ENCODE measurements around the gene SULT1A2. TPM values are rescaled to one million over a fixed set of nuclear protein-coding genes. Genes with fewer than 3 reads are reported as not detected.

Gene SULT1A2
- total and polyA plus RNA-seq, 2 of the 8 experiments (the other 6 are each of a cell fraction or from before 2014, with no cell fraction given) = 0.29 to 0.35 TPM

GRCh38 chr16:28569021-28569420 lies 27.8 kb downstream of the SULT1A2 start:
- Histone ChIP-seq H2BK12ac (ENCODE audit: low read depth, low read length) (no peak overlapping the region), H3K18ac (ENCODE audit: extremely low read depth, low read length) (no peak overlapping the region), H4K8ac (ENCODE audit: extremely low read depth, insufficient read depth, low read length) (no peak overlapping the region), H3K9ac (replicated peaks in 1 of 4; ENCODE audit: extremely low read depth in 1 of 4, low read depth in 3 of 4, low read length in 3 of 4) (no peak overlapping the region), H3K9me3 (ENCODE audit: insufficient read depth in 2 of 2, low read depth in 1 of 2, low read length in 1 of 2) (peaks cover 7 to 9% of the 10 kb centered on the region in 2 experiments), H2BK120ac (replicated peaks; ENCODE audit: low read depth, low read length) (no peak overlapping the region), H3K4ac (replicated peaks; ENCODE audit: insufficient read length, low read depth, low read length) (no peak overlapping the region), H2AK5ac (ENCODE audit: low read depth, low read length) (no peak overlapping the region), H3K4me3 (ENCODE audit: extremely low read depth in 1 of 4, insufficient read depth in 2 of 4, low read depth in 3 of 4, low read length in 4 of 4) (no peak overlapping the region), H3K27me3 (replicated peaks in 1 of 4; ENCODE audit: control insufficient read depth in 3 of 4, extremely low read depth in 1 of 4, insufficient read depth in 3 of 4, low read length in 3 of 4) (no peaks in the 10 kb centered on the region; a peak in 1 of 7 replicates), H3K4me1 (replicated peaks in 1 of 4; ENCODE audit: control insufficient read depth in 3 of 4, insufficient read depth in 4 of 4, low read length in 3 of 4) (peaks cover 2 to 10% (median 3%) of the 10 kb centered on the region in 4 experiments; a peak in 6 of 7 replicates), H3K79me2 (ENCODE audit: control insufficient read depth in 1 of 2, insufficient read depth in 2 of 2, low read length in 2 of 2) (no peaks in the 10 kb centered on the region; a peak in 1 of 4 replicates), H4K91ac (replicated peaks; ENCODE audit: insufficient read length, low read length) (no peak overlapping the region), H2AFZ (ENCODE audit: low read length) (no peak overlapping the region), H3K4me2 (ENCODE audit: insufficient read depth in 1 of 2, low read depth in 2 of 2, low read length in 2 of 2) (no peak overlapping the region), H4K20me1 (replicated peaks in 1 of 2; ENCODE audit: control insufficient read depth in 1 of 2, insufficient read depth in 2 of 2, low read length in 2 of 2) (no peaks in the 10 kb centered on the region), H4K5ac (ENCODE audit: insufficient read length, low read depth, low read length) (no peak overlapping the region), H3K23me2 (ENCODE audit: low read depth, low read length) (no peaks in the 10 kb centered on the region), H3K56ac (replicated peaks; ENCODE audit: insufficient read length, low read depth, low read length) (no peak overlapping the region), H3K23ac (ENCODE audit: insufficient read length) (no peak overlapping the region), H3K79me1 (ENCODE audit: low read depth, low read length) (peaks cover 2% of the 10 kb centered on the region; the same call in 1 of the 2 replicates), H2BK15ac (ENCODE audit: low read length) (no peak overlapping the region), H2BK5ac (ENCODE audit: low read depth, low read length) (no peak overlapping the region), H3K14ac (ENCODE audit: insufficient read length) (no peak overlapping the region), H3K27ac (ENCODE audit: low read depth, low read length) (no peak overlapping the region), H2BK20ac (ENCODE audit: low read length) (no peak overlapping the region), H3K36me3 (ENCODE audit: control insufficient read depth in 2 of 4, insufficient read depth in 4 of 4, low read length in 3 of 4) (peaks cover 0 to 3% (median 0%) of the 10 kb centered on the region in 4 experiments; a peak in 1 of 8 replicates)
- WGBS, 2 experiments (ENCODE audit: extremely low coverage in 1 of 2, insufficient coverage in 1 of 2, insufficient read length in 1 of 2, insufficient replicate concordance in 2 of 2, low coverage in 1 of 2, low lambda C conversion rate in 2 of 2, missing lambda C conversion rate in 1 of 2) = 89% methylated on average over 5 of the region's 5 CpGs; no CpG with 5 or more reads in 1 of the 2 experiments
- ChIA-PET CTCF (ENCODE audit: partially characterized antibody) (interaction anchor here (1.3 to 1.5 kb wide), 3 partner anchors 10 to 48 kb away, joined by 3 read pairs; no protein-coding TSS in a partner anchor), POLR2A (ENCODE audit: partially characterized antibody) (no interaction called here)
- no peak for FAIRE-seq
- no peak for DNase-seq (ENCODE audit: low read depth in 1 of 2, low spot score in 2 of 2)
- TF ChIP-seq POLR2A (IDR thresholded peaks at IDR 0.05; ENCODE audit: control extremely low read depth in 1 of 2, low read depth in 2 of 2, low read length in 2 of 2) (no peak), KDM5A (IDR thresholded peaks at IDR 0.05; ENCODE audit: low read length) (no peak), POLR2AphosphoS5 (IDR thresholded peaks at IDR 0.05; ENCODE audit: low read depth, low read length) (no peak), RXRA (IDR thresholded peaks at IDR 0.05; ENCODE audit: insufficient read depth, low read depth, low read length) (no peak), RNF2 (IDR thresholded peaks at IDR 0.05; ENCODE audit: borderline replicate concordance, low read depth, low read length, missing control alignments, poor library complexity, severe bottlenecking) (no peak), BACH1 (IDR thresholded peaks at IDR 0.05; ENCODE audit: low read length) (no peak), NRF1 (IDR thresholded peaks at IDR 0.05; ENCODE audit: low read depth, low read length) (no peak)

Measured in H1 (cell line).